ENCODE data around the gene ACOX1.

DNA sequence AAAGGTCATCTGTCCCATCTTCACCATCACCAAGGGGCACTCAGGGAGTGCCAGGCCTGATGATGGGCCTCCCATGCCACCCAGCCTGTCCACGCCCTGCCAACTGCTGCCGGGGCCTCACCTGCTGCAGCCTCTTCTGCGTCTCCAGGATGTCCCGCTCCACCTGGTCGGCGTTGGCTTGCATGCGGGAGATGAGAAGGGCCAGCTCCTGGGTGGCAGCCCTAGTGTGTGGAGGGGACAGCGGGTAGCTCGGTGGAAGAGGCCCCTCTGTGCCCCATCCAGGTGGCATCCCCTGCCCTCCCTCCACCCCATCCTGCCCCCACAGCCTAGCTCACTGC is 44.9 kb upstream of the ACOX1 start:
- TF ChIP-seq, protein P1, sequence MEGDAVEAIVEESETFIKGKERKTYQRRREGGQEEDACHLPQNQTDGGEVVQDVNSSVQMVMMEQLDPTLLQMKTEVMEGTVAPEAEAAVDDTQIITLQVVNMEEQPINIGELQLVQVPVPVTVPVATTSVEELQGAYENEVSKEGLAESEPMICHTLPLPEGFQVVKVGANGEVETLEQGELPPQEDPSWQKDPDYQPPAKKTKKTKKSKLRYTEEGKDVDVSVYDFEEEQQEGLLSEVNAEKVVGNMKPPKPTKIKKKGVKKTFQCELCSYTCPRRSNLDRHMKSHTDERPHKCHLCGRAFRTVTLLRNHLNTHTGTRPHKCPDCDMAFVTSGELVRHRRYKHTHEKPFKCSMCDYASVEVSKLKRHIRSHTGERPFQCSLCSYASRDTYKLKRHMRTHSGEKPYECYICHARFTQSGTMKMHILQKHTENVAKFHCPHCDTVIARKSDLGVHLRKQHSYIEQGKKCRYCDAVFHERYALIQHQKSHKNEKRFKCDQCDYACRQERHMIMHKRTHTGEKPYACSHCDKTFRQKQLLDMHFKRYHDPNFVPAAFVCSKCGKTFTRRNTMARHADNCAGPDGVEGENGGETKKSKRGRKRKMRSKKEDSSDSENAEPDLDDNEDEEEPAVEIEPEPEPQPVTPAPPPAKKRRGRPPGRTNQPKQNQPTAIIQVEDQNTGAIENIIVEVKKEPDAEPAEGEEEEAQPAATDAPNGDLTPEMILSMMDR (IDR thresholded peaks at IDR 0.05; ENCODE audit: poor library complexity) = no peak
- no peak for TF ChIP-seq EZH2phosphoT487 (IDR thresholded peaks at IDR 0.05; ENCODE audit: low read depth, severe bottlenecking, unreplicated experiment)

Measured in hepatocyte (in vitro differentiated cells).